IPS-20b (cell line): ENCODE data around the gene HTR6.

ENCODE experiments used
- H3K27ac ChIP-seq: one replicate; pipeline ENCODE4 v1.5.1; 2013; ENCODE audit warnings: low read length
- H3K27me3 ChIP-seq: 2 replicates; pipeline ENCODE4 v1.6.1; 2013; ENCODE audit warnings: mild to moderate bottlenecking, low read length, inconsistent platforms; ENCODE audit not compliant: insufficient read depth
- H3K36me3 ChIP-seq: 2 replicates; pipeline ENCODE4 v1.6.1; 2013; ENCODE audit warnings: low read depth, mild to moderate bottlenecking, inconsistent platforms, low read length, moderate library complexity; ENCODE audit not compliant: insufficient read depth
- H3K4me1 ChIP-seq: 2 replicates; pipeline ENCODE4 v1.6.1; 2013; ENCODE audit warnings: mild to moderate bottlenecking, control low read depth, inconsistent platforms, low read length, moderate library complexity; ENCODE audit not compliant: insufficient read depth
- H3K4me3 ChIP-seq: 2 replicates; pipeline ENCODE4 v1.5.1; 2013; ENCODE audit warnings: mild to moderate bottlenecking, low read length, inconsistent platforms
- H3K9ac ChIP-seq: 2 replicates; pipeline ENCODE4 v1.6.1; 2013; ENCODE audit warnings: low read depth, mild to moderate bottlenecking, inconsistent platforms, low read length, moderate library complexity
- H3K9me3 ChIP-seq: 2 replicates; pipeline ENCODE4 v1.6.1; 2013; ENCODE audit warnings: mild to moderate bottlenecking, low read depth, low read length, inconsistent platforms; ENCODE audit not compliant: insufficient read depth

HTR6 gene

DNA sequence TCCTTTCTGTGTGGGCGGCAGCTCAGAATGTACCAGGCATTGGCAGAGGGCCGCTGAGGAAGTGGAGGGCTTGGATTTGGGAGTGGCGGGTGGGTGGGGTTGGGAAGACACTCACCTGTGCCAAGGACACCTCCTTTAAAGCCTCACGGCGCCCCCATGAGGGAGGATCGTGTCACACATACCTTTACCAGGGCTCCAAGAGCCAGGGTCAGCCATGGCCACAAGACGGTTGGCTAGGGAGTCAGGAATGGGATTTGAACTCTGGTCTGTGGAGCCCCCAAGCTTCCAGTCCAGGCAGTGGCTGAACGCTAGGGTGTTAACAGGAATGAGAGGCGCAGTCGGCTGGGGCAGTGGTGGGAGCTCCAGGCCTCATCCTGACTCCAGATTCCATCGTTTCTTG is 16.0 kb upstream of the HTR6 start:
- no peaks in the 10 kb centered on the region for H3K36me3 ChIP-seq
- no peak overlapping the region for H3K4me3 ChIP-seq
- no peak overlapping the region for H3K9ac ChIP-seq
- no peak overlapping the region for H3K27ac ChIP-seq
- no peaks in the 10 kb centered on the region; the same call in 1 of the 2 replicates for H3K4me1 ChIP-seq
- peaks cover 36% of the 10 kb centered on the region for H3K27me3 ChIP-seq
- no peaks in the 10 kb centered on the region for H3K9me3 ChIP-seq

DNA sequence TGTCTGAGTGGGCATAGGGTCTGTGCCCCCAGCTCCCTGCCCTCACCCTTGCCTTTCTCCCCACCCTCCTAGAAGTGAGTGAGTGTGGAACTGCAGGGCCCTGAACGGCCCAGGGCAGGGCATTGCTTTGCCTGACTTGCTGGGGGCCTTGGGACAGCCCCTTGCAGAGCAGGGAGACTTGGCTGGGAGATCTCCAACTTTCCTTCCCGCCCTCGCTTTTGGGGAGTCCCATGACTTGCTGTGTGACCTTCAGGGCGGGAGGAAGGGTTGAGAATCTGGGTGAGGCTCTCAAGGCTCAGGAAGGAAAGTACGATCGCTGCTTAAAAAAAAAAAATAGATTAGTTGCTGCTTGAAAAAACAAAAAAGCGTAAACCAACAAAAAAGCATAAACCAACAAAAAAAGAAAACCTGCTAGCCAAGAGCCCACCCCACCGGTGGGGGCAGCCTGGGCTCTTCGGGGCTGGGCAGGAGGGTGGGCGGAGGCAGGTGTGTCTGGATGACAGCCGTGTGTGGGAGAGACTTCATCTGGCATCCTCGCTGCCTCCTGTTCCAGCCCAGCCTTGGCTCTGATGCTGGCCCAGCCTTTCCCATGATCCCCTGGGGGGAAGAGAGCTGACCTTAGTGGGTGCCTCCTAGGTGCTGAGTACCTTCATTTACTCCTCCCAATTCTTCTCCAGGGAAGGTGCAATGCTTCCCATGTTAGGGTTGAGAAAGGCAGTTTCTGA is 14.1 kb upstream of the HTR6 start:
- H3K27me3 ChIP-seq: peaks cover 22% of the 10 kb centered on the region
- H3K9me3 ChIP-seq: no peaks in the 10 kb centered on the region
- no peaks in the 10 kb centered on the region; the same call in 1 of the 2 replicates for H3K4me1 ChIP-seq
- no peak overlapping the region for H3K9ac ChIP-seq
- H3K27ac ChIP-seq: no peak overlapping the region
- H3K4me3 ChIP-seq: no peak overlapping the region
- no peaks in the 10 kb centered on the region for H3K36me3 ChIP-seq

DNA sequence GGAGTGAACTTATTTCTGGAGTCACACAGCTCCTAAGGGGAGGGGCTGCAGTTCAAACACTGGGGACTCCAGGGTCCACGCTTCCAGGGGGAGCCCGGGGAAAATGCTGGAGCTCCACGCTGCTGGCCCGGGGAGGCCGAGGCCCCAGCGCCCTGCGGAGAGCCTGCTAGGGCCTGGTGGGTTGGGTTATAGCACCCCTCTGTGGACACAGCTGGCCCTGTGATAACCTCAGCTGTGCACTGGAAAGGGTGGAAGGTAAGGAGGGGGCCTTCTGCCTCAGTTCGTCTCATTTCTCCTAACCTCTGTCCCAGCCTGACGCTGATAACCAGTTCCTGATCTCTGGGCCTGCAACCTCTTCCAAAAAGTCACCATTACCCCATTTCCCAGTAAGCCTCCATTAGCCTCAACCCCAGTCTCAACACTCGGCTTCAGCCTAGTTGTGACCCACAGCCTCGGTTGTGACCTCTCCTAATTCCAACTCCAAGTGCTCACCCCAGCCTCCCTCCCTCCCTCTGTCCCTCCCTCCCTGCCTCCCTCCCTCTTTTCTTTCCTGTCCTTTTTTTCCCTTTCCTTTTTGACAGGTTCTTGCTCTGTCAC is 13.4 kb upstream of the HTR6 start:
- no peak overlapping the region for H3K9ac ChIP-seq
- no peaks in the 10 kb centered on the region for H3K4me1 ChIP-seq
- H3K27ac ChIP-seq: no peak overlapping the region
- peaks cover 15% of the 10 kb centered on the region for H3K27me3 ChIP-seq
- no peaks in the 10 kb centered on the region for H3K36me3 ChIP-seq
- no peak overlapping the region for H3K4me3 ChIP-seq
- no peaks in the 10 kb centered on the region for H3K9me3 ChIP-seq

DNA sequence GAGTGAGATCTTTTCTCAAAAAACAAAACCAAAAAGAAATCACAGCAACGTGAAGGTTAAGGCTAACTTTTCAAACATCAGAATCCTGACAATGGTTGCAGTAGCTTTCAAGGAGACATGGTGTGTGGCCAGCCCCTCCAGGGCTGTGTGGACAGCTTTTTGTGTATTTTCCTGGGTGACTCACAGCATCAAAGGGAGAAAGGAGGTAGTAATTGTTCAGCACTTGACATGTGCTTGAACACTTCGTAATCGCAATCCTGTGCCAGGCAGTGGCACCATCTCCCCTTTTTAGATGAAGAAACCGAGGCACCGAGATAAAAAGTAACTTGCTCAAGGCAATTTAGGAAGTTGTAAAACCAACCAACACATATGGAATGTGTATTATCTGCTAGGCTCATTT is 10.3 kb upstream of the HTR6 start:
- peak overlapping the region; percentile 34; the same call in 1 of the 2 replicates for H3K9ac ChIP-seq
- H3K27me3 ChIP-seq: no peaks in the 10 kb centered on the region
- H3K4me3 ChIP-seq: no peak overlapping the region
- H3K4me1 ChIP-seq: peaks cover 3% of the 10 kb centered on the region; the same call in 1 of the 2 replicates
- peak overlapping the region; percentile 31 for H3K27ac ChIP-seq
- H3K36me3 ChIP-seq: no peaks in the 10 kb centered on the region
- H3K9me3 ChIP-seq: no peaks in the 10 kb centered on the region

DNA sequence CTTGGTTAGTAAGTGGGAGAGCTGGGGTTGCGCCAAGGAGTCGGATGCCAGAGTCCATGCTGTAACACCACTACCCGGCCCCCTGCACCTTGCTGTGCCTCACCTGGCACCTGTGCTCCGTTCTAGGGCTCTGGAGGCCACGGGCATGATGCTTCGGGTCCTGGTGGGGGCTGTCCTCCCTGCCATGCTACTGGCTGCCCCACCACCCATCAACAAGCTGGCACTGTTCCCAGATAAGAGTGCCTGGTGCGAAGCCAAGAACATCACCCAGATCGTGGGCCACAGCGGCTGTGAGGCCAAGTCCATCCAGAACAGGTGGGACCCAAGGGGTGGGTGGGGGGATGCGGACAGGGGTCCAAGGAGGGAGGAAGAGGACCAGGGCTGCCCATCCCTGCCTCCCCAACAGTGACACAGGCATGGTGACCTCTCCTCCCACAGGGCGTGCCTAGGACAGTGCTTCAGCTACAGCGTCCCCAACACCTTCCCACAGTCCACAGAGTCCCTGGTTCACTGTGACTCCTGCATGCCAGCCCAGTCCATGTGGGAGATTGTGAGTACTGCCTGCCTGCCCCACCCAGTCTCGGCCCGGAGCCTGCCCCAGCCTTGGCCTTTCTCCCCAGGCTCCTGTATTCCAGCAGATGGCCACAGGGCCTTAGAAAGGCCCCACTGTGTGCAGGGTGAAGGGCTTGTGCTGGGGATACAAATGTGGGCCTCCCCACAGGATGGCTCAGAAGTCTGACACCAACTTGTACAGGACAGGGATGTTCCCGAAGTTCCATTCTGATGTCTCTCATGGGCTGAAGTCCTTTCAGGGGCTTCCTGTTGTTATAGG is 9.6 kb upstream of the HTR6 start:
- H3K4me3 ChIP-seq: no peak overlapping the region
- H3K27ac ChIP-seq: no peak overlapping the region
- peaks cover 6% of the 10 kb centered on the region; the same call in 1 of the 2 replicates for H3K4me1 ChIP-seq
- H3K9ac ChIP-seq: no peak overlapping the region
- no peaks in the 10 kb centered on the region for H3K9me3 ChIP-seq
- no peaks in the 10 kb centered on the region for H3K36me3 ChIP-seq
- H3K27me3 ChIP-seq: no peaks in the 10 kb centered on the region

DNA sequence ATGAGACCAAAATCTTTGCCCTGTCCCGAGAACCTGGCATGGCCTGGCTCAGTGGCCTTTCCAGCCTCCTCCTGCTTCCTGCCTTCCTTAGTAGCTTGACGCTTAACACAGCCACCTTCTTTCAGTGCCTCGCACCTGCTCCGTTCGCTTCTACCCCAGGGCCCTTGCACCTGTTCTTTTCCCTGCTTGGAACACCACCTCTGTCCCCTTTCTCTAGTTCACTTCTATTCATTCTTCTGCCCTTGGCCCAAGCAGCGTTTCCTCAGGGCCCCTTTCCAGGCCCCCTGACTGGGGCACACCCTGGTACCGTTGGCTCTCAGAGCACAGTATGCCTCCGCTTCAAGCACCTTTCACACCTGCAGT is 9.0 kb upstream of the HTR6 start:
- peaks cover 6% of the 10 kb centered on the region; the same call in 1 of the 2 replicates for H3K4me1 ChIP-seq
- H3K9me3 ChIP-seq: no peaks in the 10 kb centered on the region
- H3K27me3 ChIP-seq: peaks cover 5% of the 10 kb centered on the region; the same call in 1 of the 2 replicates
- H3K4me3 ChIP-seq: no peak overlapping the region
- H3K27ac ChIP-seq: no peak overlapping the region
- H3K36me3 ChIP-seq: no peaks in the 10 kb centered on the region
- no peak overlapping the region for H3K9ac ChIP-seq

DNA sequence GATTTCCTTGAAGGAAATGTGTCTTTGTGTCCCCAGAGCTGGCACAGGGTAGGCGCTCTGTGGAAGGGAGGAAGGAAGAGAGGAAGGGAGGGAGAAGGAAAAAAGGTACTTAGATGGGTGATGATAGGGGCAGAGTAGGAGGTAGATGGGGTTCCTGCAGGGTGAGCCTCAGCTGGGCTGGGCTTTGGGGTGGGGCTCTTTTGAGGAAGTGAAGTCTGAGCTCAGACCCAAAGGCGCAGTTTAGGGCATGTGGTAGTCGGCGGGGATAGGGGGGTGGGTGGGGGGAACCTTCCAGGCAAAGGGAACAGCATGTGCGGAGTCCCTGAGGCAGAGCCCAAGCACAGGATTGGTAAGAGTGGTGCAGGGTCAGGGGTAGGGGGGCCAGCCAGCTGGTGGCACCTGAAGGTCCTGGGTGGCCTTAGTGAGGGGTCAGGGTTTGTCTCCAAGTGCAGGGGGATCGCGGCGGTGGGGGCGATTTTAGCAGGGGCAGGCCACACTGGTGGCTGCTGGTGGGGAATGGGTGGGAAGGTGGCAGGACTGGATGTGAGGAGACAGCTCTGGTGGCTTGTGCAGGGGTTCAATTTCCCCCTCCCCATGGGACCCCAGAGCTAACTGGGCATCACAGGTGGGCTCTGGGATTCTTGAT is 8.4 kb upstream of the HTR6 start:
- H3K9me3 ChIP-seq: no peaks in the 10 kb centered on the region
- no peak overlapping the region for H3K9ac ChIP-seq
- no peak overlapping the region for H3K4me3 ChIP-seq
- H3K4me1 ChIP-seq: peaks cover 6% of the 10 kb centered on the region; the same call in 1 of the 2 replicates
- H3K27ac ChIP-seq: no peak overlapping the region
- peaks cover 8% of the 10 kb centered on the region; the same call in 1 of the 2 replicates for H3K27me3 ChIP-seq
- no peaks in the 10 kb centered on the region for H3K36me3 ChIP-seq

DNA sequence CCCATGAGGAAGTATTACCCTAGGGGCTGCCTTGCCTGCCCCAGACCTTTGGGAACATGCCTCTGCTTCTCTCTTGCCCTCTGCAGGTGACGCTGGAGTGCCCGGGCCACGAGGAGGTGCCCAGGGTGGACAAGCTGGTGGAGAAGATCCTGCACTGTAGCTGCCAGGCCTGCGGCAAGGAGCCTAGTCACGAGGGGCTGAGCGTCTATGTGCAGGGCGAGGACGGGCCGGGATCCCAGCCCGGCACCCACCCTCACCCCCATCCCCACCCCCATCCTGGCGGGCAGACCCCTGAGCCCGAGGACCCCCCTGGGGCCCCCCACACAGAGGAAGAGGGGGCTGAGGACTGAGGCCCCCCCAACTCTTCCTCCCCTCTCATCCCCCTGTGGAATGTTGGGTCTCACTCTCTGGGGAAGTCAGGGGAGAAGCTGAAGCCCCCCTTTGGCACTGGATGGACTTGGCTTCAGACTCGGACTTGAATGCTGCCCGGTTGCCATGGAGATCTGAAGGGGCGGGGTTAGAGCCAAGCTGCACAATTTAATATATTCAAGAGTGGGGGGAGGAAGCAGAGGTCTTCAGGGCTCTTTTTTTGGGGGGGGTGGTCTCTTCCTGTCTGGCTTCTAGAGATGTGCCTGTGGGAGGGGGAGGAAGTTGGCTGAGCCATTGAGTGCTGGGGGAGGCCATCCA is 7.8 kb upstream of the HTR6 start:
- H3K9ac ChIP-seq: no peak overlapping the region
- no peaks in the 10 kb centered on the region for H3K9me3 ChIP-seq
- H3K27ac ChIP-seq: no peak overlapping the region
- H3K4me3 ChIP-seq: no peak overlapping the region
- H3K27me3 ChIP-seq: peaks cover 9% of the 10 kb centered on the region
- H3K4me1 ChIP-seq: peaks cover 6% of the 10 kb centered on the region; the same call in 1 of the 2 replicates
- H3K36me3 ChIP-seq: no peaks in the 10 kb centered on the region

DNA sequence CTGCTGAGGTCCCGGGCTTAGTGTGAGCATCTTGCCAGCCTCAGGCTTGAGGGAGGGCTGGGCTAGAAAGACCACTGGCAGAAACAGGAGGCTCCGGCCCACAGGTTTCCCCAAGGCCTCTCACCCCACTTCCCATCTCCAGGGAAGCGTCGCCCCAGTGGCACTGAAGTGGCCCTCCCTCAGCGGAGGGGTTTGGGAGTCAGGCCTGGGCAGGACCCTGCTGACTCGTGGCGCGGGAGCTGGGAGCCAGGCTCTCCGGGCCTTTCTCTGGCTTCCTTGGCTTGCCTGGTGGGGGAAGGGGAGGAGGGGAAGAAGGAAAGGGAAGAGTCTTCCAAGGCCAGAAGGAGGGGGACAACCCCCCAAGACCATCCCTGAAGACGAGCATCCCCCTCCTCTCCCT is 7.2 kb upstream of the HTR6 start:
- no peak overlapping the region for H3K4me3 ChIP-seq
- no peak overlapping the region for H3K9ac ChIP-seq
- peaks cover 6% of the 10 kb centered on the region; the same call in 1 of the 2 replicates for H3K4me1 ChIP-seq
- no peak overlapping the region for H3K27ac ChIP-seq
- no peaks in the 10 kb centered on the region for H3K9me3 ChIP-seq
- peaks cover 14% of the 10 kb centered on the region for H3K27me3 ChIP-seq
- H3K36me3 ChIP-seq: no peaks in the 10 kb centered on the region

DNA sequence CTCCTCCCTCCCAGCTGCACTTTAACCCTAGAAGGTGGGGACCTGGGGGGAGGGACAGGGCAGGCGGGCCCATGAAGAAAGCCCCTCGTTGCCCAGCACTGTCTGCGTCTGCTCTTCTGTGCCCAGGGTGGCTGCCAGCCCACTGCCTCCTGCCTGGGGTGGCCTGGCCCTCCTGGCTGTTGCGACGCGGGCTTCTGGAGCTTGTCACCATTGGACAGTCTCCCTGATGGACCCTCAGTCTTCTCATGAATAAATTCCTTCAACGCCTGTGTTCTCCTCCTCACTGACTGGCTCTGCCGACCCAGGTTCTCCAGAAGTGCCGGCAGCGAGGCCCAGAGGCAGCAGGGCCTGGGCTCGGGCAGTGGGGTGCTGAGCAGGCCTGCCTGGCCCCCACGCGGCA is 6.5 kb upstream of the HTR6 start:
- H3K4me1 ChIP-seq: peaks cover 6% of the 10 kb centered on the region; the same call in 1 of the 2 replicates
- no peaks in the 10 kb centered on the region for H3K9me3 ChIP-seq
- no peaks in the 10 kb centered on the region for H3K36me3 ChIP-seq
- no peak overlapping the region for H3K9ac ChIP-seq
- no peak overlapping the region for H3K27ac ChIP-seq
- peaks cover 21% of the 10 kb centered on the region for H3K27me3 ChIP-seq
- H3K4me3 ChIP-seq: no peak overlapping the region

DNA sequence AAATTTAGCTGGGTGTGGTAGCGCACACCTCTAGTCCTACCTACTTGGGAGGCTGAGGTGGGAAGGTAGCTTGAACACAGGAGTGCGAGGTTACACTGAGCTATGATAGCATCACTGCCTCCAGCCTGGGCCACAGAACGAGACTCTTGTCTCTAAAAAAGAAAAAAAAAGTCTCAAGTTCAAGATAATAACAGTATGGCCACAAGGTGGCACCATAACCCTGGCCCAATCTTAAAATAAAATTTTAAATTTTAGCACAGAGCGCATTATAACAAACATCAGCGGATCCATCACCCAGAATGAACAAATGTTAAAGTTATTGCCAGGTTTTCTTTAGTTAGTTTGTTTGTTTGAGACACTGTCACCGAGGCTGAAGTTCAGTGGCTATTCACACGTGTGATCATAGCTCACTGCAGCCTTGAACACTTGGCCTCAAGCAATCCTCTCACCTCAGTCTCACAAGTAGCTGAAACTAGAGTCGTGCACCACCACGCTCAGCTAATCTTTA is 2.9 kb upstream of the HTR6 start:
- H3K9me3 ChIP-seq: no peaks in the 10 kb centered on the region
- no peak overlapping the region for H3K4me3 ChIP-seq
- H3K27ac ChIP-seq: no peak overlapping the region
- H3K36me3 ChIP-seq: no peaks in the 10 kb centered on the region
- peaks cover 57% of the 10 kb centered on the region for H3K27me3 ChIP-seq
- peaks cover 6% of the 10 kb centered on the region; the same call in 1 of the 2 replicates for H3K4me1 ChIP-seq
- H3K9ac ChIP-seq: no peak overlapping the region
